ENCODE data around the gene ASB15. TPM values are rescaled to one million over a fixed set of nuclear protein-coding genes. Genes with fewer than 3 reads are reported as not detected.

The ASB15 gene
- total and polyA plus RNA-seq, 2 of the 8 experiments (the other 6 are each of a cell fraction or from before 2014, with no cell fraction given), result not detected

DNA sequence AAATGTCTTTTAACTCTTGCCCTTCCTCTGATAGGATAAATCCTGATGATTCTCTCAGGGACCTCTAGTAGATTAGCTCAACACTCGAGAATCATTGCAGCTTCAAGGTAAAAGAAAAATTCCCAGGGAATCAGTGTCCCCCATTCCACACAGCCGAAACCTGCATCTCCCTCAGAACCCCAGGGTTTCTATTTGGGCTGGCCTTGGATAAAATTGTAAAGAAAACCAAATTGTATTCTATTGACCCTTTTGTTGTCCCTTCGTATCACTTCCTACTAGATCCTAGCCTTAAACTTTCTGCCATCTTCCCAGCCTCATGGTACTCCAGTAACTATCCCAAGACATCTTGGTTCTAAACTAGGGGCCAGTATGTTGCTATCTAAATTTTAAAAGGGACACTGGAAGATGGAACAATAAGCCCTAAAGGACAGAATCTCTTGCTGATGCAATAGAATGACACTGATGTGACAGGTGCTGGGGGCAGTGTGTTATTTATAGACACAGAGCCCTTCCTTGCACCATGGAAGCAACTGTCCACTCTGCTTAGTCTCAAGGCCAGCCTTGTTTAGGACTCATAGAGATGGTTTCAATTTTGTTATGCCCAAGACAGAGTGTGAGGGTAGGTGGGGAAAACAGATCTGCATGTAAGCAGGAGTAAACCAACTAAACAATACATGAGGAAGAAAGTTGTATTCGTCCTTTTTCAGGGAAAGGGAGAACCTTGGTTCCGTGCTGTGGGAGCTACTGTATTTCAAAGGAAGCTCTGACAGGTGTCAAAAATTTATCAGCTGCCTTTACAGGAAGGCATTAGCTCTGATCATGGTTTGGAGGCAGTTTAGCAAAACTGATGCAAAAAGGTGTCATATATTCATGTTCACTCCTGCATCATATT, 7.6 kb downstream of the ASB15 start (continued):
- TF ChIP-seq EP300 (IDR thresholded peaks at IDR 0.05; ENCODE audit: borderline replicate concordance in 1 of 2, low read depth in 2 of 2, low read length in 2 of 2), result no peak
- TF ChIP-seq, protein P1, sequence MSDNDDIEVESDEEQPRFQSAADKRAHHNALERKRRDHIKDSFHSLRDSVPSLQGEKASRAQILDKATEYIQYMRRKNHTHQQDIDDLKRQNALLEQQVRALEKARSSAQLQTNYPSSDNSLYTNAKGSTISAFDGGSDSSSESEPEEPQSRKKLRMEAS (IDR thresholded peaks at IDR 0.05), result no peak
- no peak for TF ChIP-seq FOSL1 (IDR thresholded peaks at IDR 0.05; ENCODE audit: insufficient read depth, low read depth, low read length)
- no peak for TF ChIP-seq CBX5 (IDR thresholded peaks at IDR 0.05; ENCODE audit: low read depth, low read length)
- TF ChIP-seq GTF2F1 (IDR thresholded peaks at IDR 0.05; ENCODE audit: borderline replicate concordance, low read depth, low read length), result no peak
- no peak for TF ChIP-seq YY1 (IDR thresholded peaks at IDR 0.05; ENCODE audit: low read depth, low read length)
- no peak for TF ChIP-seq KDM1A (IDR thresholded peaks at IDR 0.05; ENCODE audit: borderline replicate concordance, low read length)
- TF ChIP-seq CTBP2 (IDR thresholded peaks at IDR 0.05; ENCODE audit: borderline replicate concordance, insufficient read depth, insufficient read length, low read length), result no peak
- TF ChIP-seq TAF1 (IDR thresholded peaks at IDR 0.05; ENCODE audit: low read depth, low read length), result no peak
- TF ChIP-seq MAFK (IDR thresholded peaks at IDR 0.05; ENCODE audit: low read depth, low read length), result no peak
- no peak for TF ChIP-seq SP1 (IDR thresholded peaks at IDR 0.05; ENCODE audit: low read depth, low read length)
